ENCODE results near the gene TRIM54.

Gene TRIM54

GRCh38 chr2:27247893-27248292 lies 34.3 kb upstream of the TRIM54 start:
- H3K4me3 ChIP-seq (ENCODE audit: low read length): no peak overlapping the region
- no peak for TF ChIP-seq CTCF (IDR thresholded peaks at IDR 0.05; ENCODE audit: insufficient read depth, low read depth, low read length, missing control alignments)
- DNase-seq (ENCODE audit: low read depth): no peak

GRCh38 chr2:27249159-27249890 lies 32.9 kb upstream of the TRIM54 start:
- DNase-seq (ENCODE audit: low read depth): no peak
- no peak for TF ChIP-seq CTCF (IDR thresholded peaks at IDR 0.05; ENCODE audit: insufficient read depth, low read depth, low read length, missing control alignments)
- no peak overlapping the region for H3K4me3 ChIP-seq (ENCODE audit: low read length)

DNA sequence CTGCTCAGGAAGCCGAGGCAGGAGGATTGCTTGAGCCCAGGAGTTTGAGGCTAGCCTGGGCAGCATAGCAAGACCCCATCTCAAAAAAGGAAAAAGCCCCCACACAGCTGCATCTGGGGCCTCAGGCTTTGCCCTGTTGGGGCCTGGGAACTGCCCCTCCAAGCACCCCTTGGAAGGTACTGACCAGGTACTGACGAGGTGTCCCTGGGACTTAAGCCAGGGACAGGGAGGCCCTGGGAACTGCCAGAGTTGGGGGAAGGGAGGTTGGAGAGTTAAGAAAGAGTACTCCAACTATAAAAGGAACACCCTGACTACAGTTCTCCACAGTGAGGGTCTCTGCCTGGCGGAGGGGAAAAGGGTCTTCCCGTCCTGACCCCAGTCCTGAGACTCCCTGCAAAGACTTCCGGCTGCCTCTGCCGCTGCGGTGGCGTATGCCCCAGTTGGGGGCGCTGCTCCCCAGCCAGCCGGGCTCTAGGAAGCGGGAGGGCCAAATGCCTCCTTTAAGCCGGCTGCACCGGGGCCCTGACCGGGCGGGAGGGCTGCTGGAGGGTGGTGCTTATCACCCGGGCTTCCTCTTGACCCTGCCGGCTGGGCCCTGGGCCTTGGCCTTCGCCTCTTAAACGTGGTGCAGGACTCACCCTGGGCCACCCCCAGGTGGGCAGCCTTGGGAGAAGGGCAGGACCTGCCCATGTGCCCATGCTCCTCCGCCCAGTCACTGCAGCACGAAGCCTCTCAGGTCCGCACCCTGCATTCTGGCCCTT lies 32.2 kb upstream of the TRIM54 start:
- peak; percentile 52 for DNase-seq (ENCODE audit: low read depth)
- H3K4me3 ChIP-seq (ENCODE audit: low read length): no peak overlapping the region
- peak; percentile 68 for TF ChIP-seq CTCF (IDR thresholded peaks at IDR 0.05; ENCODE audit: insufficient read depth, low read depth, low read length, missing control alignments)

DNA sequence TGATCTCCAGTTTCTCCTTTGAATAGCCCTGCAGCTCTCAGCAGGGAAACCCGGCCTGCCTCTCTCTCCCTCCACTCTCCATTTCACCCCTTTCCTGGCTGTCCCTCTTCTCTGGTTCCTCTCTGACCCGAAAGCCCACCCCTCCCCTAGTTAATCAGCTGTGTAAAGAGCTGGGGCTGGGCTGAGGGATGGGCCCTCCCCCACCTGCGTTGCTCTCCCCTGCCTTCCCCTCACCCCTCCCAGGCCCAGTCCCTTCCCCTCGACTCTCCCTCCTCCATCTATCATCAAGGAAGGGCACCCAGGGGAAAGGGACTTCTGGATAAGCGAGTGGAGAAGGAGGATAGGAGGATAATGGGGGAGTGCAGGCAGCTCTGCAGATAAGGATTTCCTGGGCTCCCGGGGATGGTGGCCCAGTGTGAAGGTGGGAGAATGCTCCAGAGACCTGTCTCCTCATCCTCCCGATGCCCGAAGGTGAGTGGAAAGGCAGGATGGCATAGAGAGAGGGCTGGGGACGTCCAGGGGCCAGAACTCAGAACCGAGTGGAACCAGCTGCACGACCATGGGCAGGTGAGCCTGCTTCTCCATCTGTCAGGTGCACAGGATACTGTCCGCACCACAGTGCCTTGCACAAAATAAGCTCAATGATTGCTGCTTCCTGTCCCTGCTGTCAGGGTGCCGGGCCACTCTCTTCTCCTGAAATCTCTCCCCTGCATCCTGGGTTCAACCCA lies 31.4 kb upstream of the TRIM54 start:
- DNase-seq (ENCODE audit: low read depth): no peak
- no peak overlapping the region for H3K4me3 ChIP-seq (ENCODE audit: low read length)
- TF ChIP-seq CTCF (IDR thresholded peaks at IDR 0.05; ENCODE audit: insufficient read depth, low read depth, low read length, missing control alignments): no peak

GRCh38 chr2:27251766-27252165 lies 30.5 kb upstream of the TRIM54 start:
- no peak for DNase-seq (ENCODE audit: low read depth)
- no peak for TF ChIP-seq CTCF (IDR thresholded peaks at IDR 0.05; ENCODE audit: insufficient read depth, low read depth, low read length, missing control alignments)
- no peak overlapping the region for H3K4me3 ChIP-seq (ENCODE audit: low read length)

DNA sequence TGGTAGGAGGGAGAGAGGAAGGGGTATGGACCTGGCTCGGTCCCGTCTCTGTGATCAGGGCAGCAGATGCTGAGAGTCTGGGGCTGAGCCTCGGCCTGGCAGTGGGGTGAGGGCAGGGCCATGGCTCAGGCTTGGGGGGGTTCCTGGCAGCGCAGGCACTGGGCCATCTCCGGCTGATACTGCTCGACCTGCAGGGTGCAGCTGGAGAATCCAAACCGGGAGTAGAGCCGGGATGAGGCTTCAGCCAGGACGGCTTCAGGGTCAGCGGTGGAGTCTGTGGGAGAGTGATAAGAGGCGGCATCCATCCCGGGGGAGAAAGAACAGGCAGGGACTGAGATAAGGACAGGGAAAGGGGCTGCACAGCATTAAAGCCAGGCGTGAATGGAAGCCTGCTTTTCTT lies 27.0 kb upstream of the TRIM54 start:
- no peak overlapping the region for H3K4me3 ChIP-seq (ENCODE audit: low read length)
- DNase-seq (ENCODE audit: low read depth): no peak
- no peak for TF ChIP-seq CTCF (IDR thresholded peaks at IDR 0.05; ENCODE audit: insufficient read depth, low read depth, low read length, missing control alignments)

Measured in epithelial cell of esophagus (primary cell).